ENCODE measurements around the gene S100A12. TPM values are rescaled to one million over a fixed set of nuclear protein-coding genes. Genes with fewer than 3 reads are reported as not detected.

The S100A12 gene
- total and polyA plus RNA-seq, 9 of the 15 experiments (the other 6 are each of a cell fraction or from before 2014, with no cell fraction given): not detected

- TF ChIP-seq CHAMP1 (IDR thresholded peaks at IDR 0.05): peak; percentile 30; the same call in 1 of the 2 replicates
- TF ChIP-seq SMARCE1 (IDR thresholded peaks at IDR 0.05): no peak
- TF ChIP-seq ZFP30 (CRISPR knock-in tag; IDR thresholded peaks at IDR 0.05; ENCODE audit: borderline replicate concordance): no peak
- TF ChIP-seq BRF1 (IDR thresholded peaks at IDR 0.05; ENCODE audit: borderline replicate concordance, extremely low read depth, insufficient read length): no peak
- TF ChIP-seq, protein P1, sequence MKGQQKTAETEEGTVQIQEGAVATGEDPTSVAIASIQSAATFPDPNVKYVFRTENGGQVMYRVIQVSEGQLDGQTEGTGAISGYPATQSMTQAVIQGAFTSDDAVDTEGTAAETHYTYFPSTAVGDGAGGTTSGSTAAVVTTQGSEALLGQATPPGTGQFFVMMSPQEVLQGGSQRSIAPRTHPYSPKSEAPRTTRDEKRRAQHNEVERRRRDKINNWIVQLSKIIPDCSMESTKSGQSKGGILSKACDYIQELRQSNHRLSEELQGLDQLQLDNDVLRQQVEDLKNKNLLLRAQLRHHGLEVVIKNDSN (CRISPR knock-in tag; IDR thresholded peaks at IDR 0.05): no peak
- no peak for TF ChIP-seq ZNF431 (CRISPR knock-in tag; IDR thresholded peaks at IDR 0.05)
- TF ChIP-seq SRF (CRISPR knock-in tag; IDR thresholded peaks at IDR 0.05): peak in 1 of 2 experiments; percentile 61; a peak in 1 of 4 replicates
- no peak for TF ChIP-seq ZNF780A (CRISPR knock-in tag; IDR thresholded peaks at IDR 0.05)
- TF ChIP-seq, protein P2, sequence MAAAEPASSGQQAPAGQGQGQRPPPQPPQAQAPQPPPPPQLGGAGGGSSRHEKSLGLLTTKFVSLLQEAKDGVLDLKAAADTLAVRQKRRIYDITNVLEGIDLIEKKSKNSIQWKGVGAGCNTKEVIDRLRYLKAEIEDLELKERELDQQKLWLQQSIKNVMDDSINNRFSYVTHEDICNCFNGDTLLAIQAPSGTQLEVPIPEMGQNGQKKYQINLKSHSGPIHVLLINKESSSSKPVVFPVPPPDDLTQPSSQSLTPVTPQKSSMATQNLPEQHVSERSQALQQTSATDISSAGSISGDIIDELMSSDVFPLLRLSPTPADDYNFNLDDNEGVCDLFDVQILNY (CRISPR knock-in tag; IDR thresholded peaks at IDR 0.05): no peak
- no peak for TF ChIP-seq CSDE1 (IDR thresholded peaks at IDR 0.05)
- no peak for TF ChIP-seq ZNF518B (CRISPR knock-in tag; IDR thresholded peaks at IDR 0.05)
- TF ChIP-seq DDX20 (tag; IDR thresholded peaks at IDR 0.05; ENCODE audit: low read depth): no peak
- no peak for TF ChIP-seq ETV1 (tag; conservative IDR thresholded peaks at IDR 0.05; ENCODE audit: low read depth)
- TF ChIP-seq NR4A1 (CRISPR knock-in tag; IDR thresholded peaks at IDR 0.05): no peak
- TF ChIP-seq NR4A1 (tag; IDR thresholded peaks at IDR 0.05): no peak
- no peak for TF ChIP-seq SMARCC2 (IDR thresholded peaks at IDR 0.05; ENCODE audit: low read depth)
- no peak for TF ChIP-seq ZNF668 (CRISPR knock-in tag; IDR thresholded peaks at IDR 0.05)
- TF ChIP-seq CCAR2 (IDR thresholded peaks at IDR 0.05; ENCODE audit: low read depth, low read length): no peak
- TF ChIP-seq, protein P3, sequence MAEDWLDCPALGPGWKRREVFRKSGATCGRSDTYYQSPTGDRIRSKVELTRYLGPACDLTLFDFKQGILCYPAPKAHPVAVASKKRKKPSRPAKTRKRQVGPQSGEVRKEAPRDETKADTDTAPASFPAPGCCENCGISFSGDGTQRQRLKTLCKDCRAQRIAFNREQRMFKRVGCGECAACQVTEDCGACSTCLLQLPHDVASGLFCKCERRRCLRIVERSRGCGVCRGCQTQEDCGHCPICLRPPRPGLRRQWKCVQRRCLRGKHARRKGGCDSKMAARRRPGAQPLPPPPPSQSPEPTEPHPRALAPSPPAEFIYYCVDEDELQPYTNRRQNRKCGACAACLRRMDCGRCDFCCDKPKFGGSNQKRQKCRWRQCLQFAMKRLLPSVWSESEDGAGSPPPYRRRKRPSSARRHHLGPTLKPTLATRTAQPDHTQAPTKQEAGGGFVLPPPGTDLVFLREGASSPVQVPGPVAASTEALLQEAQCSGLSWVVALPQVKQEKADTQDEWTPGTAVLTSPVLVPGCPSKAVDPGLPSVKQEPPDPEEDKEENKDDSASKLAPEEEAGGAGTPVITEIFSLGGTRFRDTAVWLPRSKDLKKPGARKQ (CRISPR knock-in tag; IDR thresholded peaks at IDR 0.05): no peak
- no peak for TF ChIP-seq ZC3H11A (IDR thresholded peaks at IDR 0.05; ENCODE audit: low read depth, low read length)
Measured at GRCh38 chr1:153422450-153423068, 47.1 kb upstream of the S100A12 start (continued).
